ENCODE results near the gene LRRC28. TPM values are rescaled to one million over a fixed set of nuclear protein-coding genes. Genes with fewer than 3 reads are reported as not detected.

Gene LRRC28
- total and polyA plus RNA-seq, 9 of the 15 experiments (the other 6 are each of a cell fraction or from before 2014, with no cell fraction given) = 5.5 to 17.4 (median 7.9) TPM

- H3K4me2 ChIP-seq (ENCODE audit: insufficient read depth, low read length) = no peak overlapping the region
- 12% methylated on average over 3 of the region's 3 CpGs for WGBS (ENCODE audit: insufficient coverage, low coverage, missing lambda C conversion rate)
- no peaks in the 10 kb centered on the region for H3K9me1 ChIP-seq (ENCODE audit: control insufficient read depth, insufficient read depth, low read length)
- ChIA-PET POLR2A (interaction anchor here (0.8 kb wide), 1 partner anchor 63 kb away, joined by 3 read pairs; no protein-coding TSS in a partner anchor), CTCF (ENCODE audit: low intra/inter-chr PET ratio) (no interaction called here)
- in situ Hi-C loops (cut with MboI) (no loop called here), intact Hi-C loops (cut with micrococcal nuclease) (no loop called here)
- H3K79me2 ChIP-seq (ENCODE audit: control insufficient read depth, insufficient read depth, low read length) = no peaks in the 10 kb centered on the region
- no peaks in the 10 kb centered on the region for H3K9me3 ChIP-seq (replicated peaks; ENCODE audit: control insufficient read depth, insufficient read depth, low read depth, low read length)
- H2AFZ ChIP-seq (ENCODE audit: low read depth, low read length) = no peak overlapping the region
- no peak for DNase-seq (ENCODE audit: extremely low read depth in 1 of 4, low spot score in 3 of 4)
- no peak overlapping the region for H3K27ac ChIP-seq (ENCODE audit: extremely low read depth, low read depth, low read length)
- H3K4me3 ChIP-seq = no peak overlapping the region
- H3K9ac ChIP-seq (ENCODE audit: insufficient read depth in 1 of 2, low read depth in 2 of 2, low read length in 2 of 2) = no peak overlapping the region
- no peaks in the 10 kb centered on the region for H3K27me3 ChIP-seq (ENCODE audit: control insufficient read depth in 2 of 2, insufficient read depth in 2 of 2, low read length in 2 of 2)
- no peak for ATAC-seq
- no peak for FAIRE-seq
- BruUV-seq (replicated peaks) = no TSS peak
- H3K36me3 ChIP-seq (ENCODE audit: control insufficient read depth, insufficient read depth, low read length) = no peaks in the 10 kb centered on the region
- no peaks in the 10 kb centered on the region for H3K4me1 ChIP-seq (replicated peaks in 1 of 2; ENCODE audit: control insufficient read depth in 2 of 2, insufficient read depth in 2 of 2, low read length in 2 of 2)
- H4K20me1 ChIP-seq (replicated peaks; ENCODE audit: control insufficient read depth, insufficient read depth, low read length) = no peaks in the 10 kb centered on the region
- no peak for TF ChIP-seq CHD4 (IDR thresholded peaks at IDR 0.05; ENCODE audit: insufficient read depth, insufficient replicate concordance, low read depth, low read length, poor library complexity, severe bottlenecking)
- TF ChIP-seq HLTF (IDR thresholded peaks at IDR 0.05) = no peak
- TF ChIP-seq HOXB6 (CRISPR knock-in tag; IDR thresholded peaks at IDR 0.05; ENCODE audit: borderline replicate concordance) = no peak
- no peak for TF ChIP-seq ATF7 (IDR thresholded peaks at IDR 0.05)
- TF ChIP-seq MYC (IDR thresholded peaks at IDR 0.05; ENCODE audit: low read depth, low read length) = no peak
- TF ChIP-seq MYC (CRISPR knock-in tag; IDR thresholded peaks at IDR 0.05; ENCODE audit: borderline replicate concordance, low read depth) = no peak
- no peak for TF ChIP-seq ZBTB5 (IDR thresholded peaks at IDR 0.05)
- TF ChIP-seq YY1 (IDR thresholded peaks at IDR 0.05; ENCODE audit: borderline replicate concordance in 1 of 3, control insufficient read depth in 1 of 3, extremely low read depth in 1 of 3, insufficient read depth in 3 of 3, insufficient read length in 1 of 3, insufficient replicate concordance in 2 of 3, low read depth in 1 of 3, low read length in 2 of 3) = no peak
- TF ChIP-seq, protein P1, sequence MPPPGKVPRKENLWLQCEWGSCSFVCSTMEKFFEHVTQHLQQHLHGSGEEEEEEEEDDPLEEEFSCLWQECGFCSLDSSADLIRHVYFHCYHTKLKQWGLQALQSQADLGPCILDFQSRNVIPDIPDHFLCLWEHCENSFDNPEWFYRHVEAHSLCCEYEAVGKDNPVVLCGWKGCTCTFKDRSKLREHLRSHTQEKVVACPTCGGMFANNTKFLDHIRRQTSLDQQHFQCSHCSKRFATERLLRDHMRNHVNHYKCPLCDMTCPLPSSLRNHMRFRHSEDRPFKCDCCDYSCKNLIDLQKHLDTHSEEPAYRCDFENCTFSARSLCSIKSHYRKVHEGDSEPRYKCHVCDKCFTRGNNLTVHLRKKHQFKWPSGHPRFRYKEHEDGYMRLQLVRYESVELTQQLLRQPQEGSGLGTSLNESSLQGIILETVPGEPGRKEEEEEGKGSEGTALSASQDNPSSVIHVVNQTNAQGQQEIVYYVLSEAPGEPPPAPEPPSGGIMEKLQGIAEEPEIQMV (tag; conservative IDR thresholded peaks at IDR 0.05; ENCODE audit: low read depth) = no peak
- TF ChIP-seq KLF6 (CRISPR knock-in tag; IDR thresholded peaks at IDR 0.05; ENCODE audit: borderline replicate concordance) = no peak
- no peak for TF ChIP-seq MCM5 (IDR thresholded peaks at IDR 0.05; ENCODE audit: low read depth)
- TF ChIP-seq RBBP5 (IDR thresholded peaks at IDR 0.05; ENCODE audit: borderline replicate concordance, insufficient read depth, low read length, poor library complexity, severe bottlenecking) = no peak
- TF ChIP-seq MEF2D (tag; conservative IDR thresholded peaks at IDR 0.05; ENCODE audit: low read depth) = no peak
- TF ChIP-seq ZNF347 (CRISPR knock-in tag; IDR thresholded peaks at IDR 0.05; ENCODE audit: low read depth) = no peak
- TF ChIP-seq JUNB (CRISPR knock-in tag; conservative IDR thresholded peaks at IDR 0.05) = no peak
- no peak for TF ChIP-seq KLF16 (IDR thresholded peaks at IDR 0.05)
These were observed 99.1 kb downstream of the LRRC28 start for GRCh38 chr15:99350408-99350807.

Measured in K562 (cell line).